HG03095 (cell line): ENCODE data around the gene KCNIP3.
"Not testable (repeated sequence)": the region's sequence is repeated elsewhere in the genome, so short reads cannot be mapped to it uniquely, and the experiment has no call there.

Source experiments
- ATAC-seq: cut with Tn5 transposase; IDR thresholded peaks from one replicate; pipeline ENCODE4 v1.9.1; 2021; ENCODE audit warnings: moderate library complexity; ENCODE audit not compliant: unreplicated experiment

Gene KCNIP3

GRCh38 chr2:95401480-95401879 is 104.3 kb downstream of the KCNIP3 start:
- ATAC-seq, result no peak

- peak; percentile 4 for ATAC-seq
Measured at GRCh38 chr2:95402004-95402369, 104.8 kb downstream of the KCNIP3 start.

- peak; percentile 92 for ATAC-seq
Measured at GRCh38 chr2:95402370-95403203, 105.4 kb downstream of the KCNIP3 start, which contains the start of gene FAHD2A. Gene FAHD2A, plus strand, starts transcription at chr2:95402708. Its CDS starts 2,851 bp downstream, at chr2:95405559.

GRCh38 chr2:95403204-95403721 is 106.1 kb downstream of the KCNIP3 start:
- ATAC-seq, result peak; percentile 38

- not testable (repeated sequence) for ATAC-seq
Measured at GRCh38 chr2:95403824-95404223, 106.7 kb downstream of the KCNIP3 start.

- not testable (repeated sequence) for ATAC-seq
Measured at GRCh38 chr2:95404676-95405075, 107.5 kb downstream of the KCNIP3 start.

- not testable (repeated sequence) for ATAC-seq
Measured at GRCh38 chr2:95411239-95411638, 114.1 kb downstream of the KCNIP3 start.

- ATAC-seq, result peak; percentile 76
Measured at GRCh38 chr2:95414015-95414594, 117.0 kb downstream of the KCNIP3 start.

- not testable (repeated sequence) for ATAC-seq
Measured at GRCh38 chr2:95415138-95415537, 118.0 kb downstream of the KCNIP3 start.

GRCh38 chr2:95415561-95415960 is 118.4 kb downstream of the KCNIP3 start:
- not testable (repeated sequence) for ATAC-seq

- ATAC-seq, result not testable (repeated sequence)
Measured at GRCh38 chr2:95427196-95427867, 130.2 kb downstream of the KCNIP3 start.

- ATAC-seq, result not testable (repeated sequence)
Measured at GRCh38 chr2:95429748-95430467, 132.8 kb downstream of the KCNIP3 start.

GRCh38 chr2:95433373-95433772 is 136.2 kb downstream of the KCNIP3 start:
- ATAC-seq, result not testable (repeated sequence)

- ATAC-seq, result not testable (repeated sequence)
Measured at GRCh38 chr2:95433973-95434372, 136.8 kb downstream of the KCNIP3 start.

- ATAC-seq, result not testable (repeated sequence)
Measured at GRCh38 chr2:95434507-95435076, 137.4 kb downstream of the KCNIP3 start.

GRCh38 chr2:95435162-95435871 is 138.2 kb downstream of the KCNIP3 start:
- ATAC-seq, result not testable (repeated sequence)
